ENCODE data around the gene HTR3A. TPM values are rescaled to one million over a fixed set of nuclear protein-coding genes. Genes with fewer than 3 reads are reported as not detected.
"Not testable (repeated sequence)": the region's sequence is repeated elsewhere in the genome, so short reads cannot be mapped to it uniquely, and the experiment has no call there.

The HTR3A gene
- 1 to 10 TPM in 1 of 3 donors, under 1 TPM in 2; 0.06 to 1.5 (median 0.56) TPM for polyA plus RNA-seq

- WGBS, 3 donors, result 13 to 40% (median 27%) methylated on average over 12 of the region's 12 CpGs
- no peak within 1 kb of the TSS for H3K27ac ChIP-seq (ENCODE audit: low read depth, low read length)
These were observed at the start of gene HTR3A for GRCh38 chr11:113974741-113975470. TSS of gene HTR3A (plus strand) at chr11:113975108. CDS start at chr11:113975326, 218 bp downstream.

DNA sequence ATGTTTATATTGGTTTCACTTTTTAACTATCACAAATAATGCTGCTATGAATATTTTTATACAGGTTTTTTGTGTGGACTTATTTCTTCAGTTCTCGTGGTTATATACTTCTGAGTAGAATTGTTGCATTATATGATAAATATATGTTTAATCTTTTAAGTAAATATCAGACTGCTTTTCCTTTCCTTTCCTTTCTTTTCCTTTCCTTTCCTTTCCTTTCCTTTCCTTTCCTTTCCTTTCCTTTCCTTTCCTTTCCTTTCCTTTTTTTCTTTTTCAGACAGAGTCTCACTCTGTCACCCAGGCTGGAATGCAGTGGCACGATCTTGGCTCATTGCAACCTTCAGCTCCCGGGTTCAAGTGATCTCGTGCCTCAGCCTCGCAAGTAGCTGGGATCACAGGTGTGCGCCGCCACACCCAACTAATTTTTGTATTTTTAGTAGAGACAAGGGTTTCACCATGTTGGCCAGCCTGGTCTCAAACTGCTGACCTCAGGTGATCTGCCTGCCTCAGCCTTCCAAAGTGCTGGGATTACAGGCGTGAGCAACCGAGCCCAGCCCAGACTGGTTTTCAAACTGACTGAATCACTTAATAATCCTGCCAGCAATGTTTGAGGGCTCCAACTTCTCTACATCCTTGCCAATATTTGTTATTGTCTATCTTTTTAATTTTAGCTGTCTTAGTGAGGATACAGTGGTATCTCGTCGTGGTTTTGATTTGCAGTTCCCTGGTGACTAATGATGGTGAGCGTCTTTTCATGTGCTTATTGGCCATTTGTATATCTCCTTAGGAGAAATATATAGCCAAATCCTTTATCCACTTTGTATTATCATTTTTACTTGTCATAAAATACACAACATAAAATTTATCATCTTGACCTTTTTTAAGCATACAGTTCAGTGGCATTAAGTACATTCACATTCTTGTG lies 48.4 kb upstream of the HTR3A start:
- no peak overlapping the region for H3K27ac ChIP-seq (ENCODE audit: low read depth, low read length)
- WGBS, 3 donors, result 67 to 75% (median 69%) methylated on average over 12 of the region's 12 CpGs

GRCh38 chr11:113928311-113928710 lies 46.6 kb upstream of the HTR3A start:
- WGBS, 3 donors, result 58 to 89% (median 71%) methylated on average over 5 of the region's 5 CpGs
- H3K27ac ChIP-seq (ENCODE audit: low read depth, low read length), result no peak overlapping the region

DNA sequence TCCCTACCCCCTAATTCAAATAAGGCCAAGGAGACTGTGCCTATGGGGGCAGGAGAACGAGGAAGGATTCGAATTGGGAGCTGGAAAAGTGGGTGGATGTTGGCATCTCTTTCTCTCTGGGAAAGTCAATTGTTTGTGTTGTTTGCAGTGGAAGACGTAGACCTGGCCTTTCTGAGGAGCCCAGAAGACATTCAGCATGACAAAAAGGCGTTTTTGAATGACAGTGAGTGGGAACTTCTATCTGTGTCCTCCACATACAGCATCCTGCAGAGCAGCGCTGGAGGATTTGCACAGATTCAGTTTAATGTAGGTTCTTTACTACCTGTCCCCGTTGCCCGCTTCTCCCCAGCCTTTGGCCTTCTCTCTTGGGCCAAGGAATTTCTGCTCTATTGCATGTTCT lies 42.1 kb upstream of the HTR3A start:
- 73 to 74% (median 73%) methylated on average over 7 of the region's 7 CpGs for WGBS, 3 donors
- H3K27ac ChIP-seq (ENCODE audit: low read depth, low read length), result no peak overlapping the region

GRCh38 chr11:113934193-113934592 lies 40.7 kb upstream of the HTR3A start:
- 91 to 96% (median 93%) methylated on average over 3 of the region's 3 CpGs for WGBS, 3 donors
- not testable (repeated sequence) for H3K27ac ChIP-seq (ENCODE audit: low read depth, low read length)

- WGBS, 3 donors, result 53 to 76% (median 71%) methylated on average over 4 of the region's 4 CpGs
- no peak overlapping the region for H3K27ac ChIP-seq (ENCODE audit: low read depth, low read length)
These were observed 40.1 kb upstream of the HTR3A start for GRCh38 chr11:113934761-113935160.

DNA sequence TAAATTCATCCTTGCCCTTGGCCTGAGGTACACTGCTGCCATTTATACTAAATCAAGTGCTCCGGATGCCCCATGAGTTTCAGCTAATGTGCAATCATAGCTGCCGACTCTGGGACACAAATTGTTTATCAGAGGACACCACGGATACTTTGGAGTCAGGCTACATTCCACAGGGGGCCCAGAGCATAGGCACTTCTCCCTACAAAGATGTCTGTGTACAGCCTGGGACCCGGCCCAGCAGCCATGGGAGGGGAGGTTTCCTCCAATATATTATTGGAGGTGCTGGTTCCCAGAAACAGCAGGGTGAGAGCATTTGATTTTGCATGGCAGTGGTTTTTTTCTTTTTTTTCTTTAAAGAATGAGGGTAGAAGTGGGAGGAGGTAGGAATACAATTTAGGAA lies 39.0 kb upstream of the HTR3A start:
- no peak overlapping the region for H3K27ac ChIP-seq (ENCODE audit: low read depth, low read length)
- WGBS, 3 donors, result 53 to 63% (median 60%) methylated on average over 4 of the region's 4 CpGs

DNA sequence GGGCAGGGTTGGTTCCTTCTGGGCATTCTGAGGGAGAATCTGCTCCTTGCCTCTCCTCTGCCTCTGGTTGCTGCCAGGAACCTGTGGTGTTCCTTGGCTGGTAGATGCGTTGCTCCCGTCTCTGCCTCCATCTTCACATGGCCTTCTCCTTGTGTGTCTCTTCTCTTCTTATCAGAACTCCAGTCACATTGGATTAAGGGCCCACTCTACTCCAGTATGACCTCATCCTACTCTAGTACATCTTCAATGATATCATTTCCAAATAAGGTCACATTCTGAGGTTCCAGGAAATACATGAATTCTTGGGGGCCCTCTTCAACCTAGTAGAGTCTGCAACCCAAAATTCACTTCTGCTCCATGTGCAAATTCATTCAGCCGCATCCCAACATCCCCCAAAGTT lies 37.0 kb upstream of the HTR3A start:
- H3K27ac ChIP-seq (ENCODE audit: low read depth, low read length), result no peak overlapping the region
- WGBS, 3 donors, result 63 to 91% (median 75%) methylated on average over 3 of the region's 3 CpGs

DNA sequence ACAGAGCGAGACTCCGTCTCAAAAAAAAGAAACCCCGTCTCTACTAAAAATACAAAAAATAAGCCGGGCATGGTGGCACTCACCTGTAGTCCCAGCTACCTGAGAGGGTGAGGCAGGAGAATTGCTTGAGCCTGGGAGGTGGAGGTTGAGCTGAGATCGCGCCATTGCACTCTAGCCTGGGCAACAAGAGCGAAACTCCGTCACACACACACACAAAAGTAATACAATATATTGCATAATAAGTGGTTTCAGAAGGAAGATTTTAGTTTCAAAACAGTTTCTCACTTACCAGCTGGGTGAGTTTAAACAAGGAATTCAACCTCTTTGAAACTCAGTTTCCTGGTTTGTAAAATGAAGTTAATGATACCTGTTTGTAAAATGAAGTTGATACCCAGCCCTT lies 32.7 kb upstream of the HTR3A start:
- no peak overlapping the region for H3K27ac ChIP-seq (ENCODE audit: low read depth, low read length)
- 75 to 94% (median 87%) methylated on average over 8 of the region's 8 CpGs for WGBS, 3 donors

DNA sequence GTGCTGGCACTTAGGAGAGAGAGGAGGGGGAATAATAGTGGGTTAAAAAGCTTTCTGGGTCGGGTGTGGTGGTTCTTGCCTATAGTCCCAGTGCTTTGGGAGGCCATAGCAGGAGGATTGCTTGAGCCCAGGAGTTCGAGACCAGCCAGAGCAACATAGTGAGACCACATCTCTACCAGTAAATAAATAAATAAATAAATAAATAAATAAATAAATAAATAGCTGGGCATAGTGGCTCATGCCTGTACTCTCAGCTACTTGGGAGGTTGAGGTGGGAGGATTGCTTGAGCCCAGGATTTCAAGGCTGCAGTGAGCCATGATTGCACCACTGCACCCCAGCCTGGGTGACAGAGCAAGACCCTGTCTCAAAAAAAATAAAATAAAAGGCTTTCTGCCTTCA lies 28.7 kb upstream of the HTR3A start:
- H3K27ac ChIP-seq (ENCODE audit: low read depth, low read length), result not testable (repeated sequence)
- 67 to 89% (median 85%) methylated on average over 2 of the region's 2 CpGs for WGBS, 3 donors

DNA sequence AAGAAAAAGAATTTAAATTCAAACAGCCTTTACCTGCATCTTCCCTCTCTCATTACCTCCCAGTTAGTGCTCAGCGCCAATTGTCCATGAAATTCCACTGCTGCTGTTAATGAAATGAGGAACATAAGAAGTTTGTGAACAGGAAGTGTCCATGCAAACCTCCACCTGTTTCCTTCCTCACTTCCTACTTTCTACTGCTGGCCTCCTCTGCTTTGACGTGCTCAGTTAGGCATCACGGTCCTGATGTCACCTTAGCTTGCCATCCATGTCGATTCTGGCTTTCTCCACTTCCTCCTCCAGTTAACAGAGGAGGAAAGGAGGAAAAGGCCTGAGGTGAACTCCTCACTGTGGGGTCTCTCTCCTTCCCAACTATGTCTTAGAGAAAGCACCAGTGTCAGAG lies 26.9 kb upstream of the HTR3A start:
- WGBS, 3 donors, result 37 to 69% (median 54%) methylated on average over 4 of the region's 4 CpGs
- H3K27ac ChIP-seq (ENCODE audit: low read depth, low read length), result no peak overlapping the region

DNA sequence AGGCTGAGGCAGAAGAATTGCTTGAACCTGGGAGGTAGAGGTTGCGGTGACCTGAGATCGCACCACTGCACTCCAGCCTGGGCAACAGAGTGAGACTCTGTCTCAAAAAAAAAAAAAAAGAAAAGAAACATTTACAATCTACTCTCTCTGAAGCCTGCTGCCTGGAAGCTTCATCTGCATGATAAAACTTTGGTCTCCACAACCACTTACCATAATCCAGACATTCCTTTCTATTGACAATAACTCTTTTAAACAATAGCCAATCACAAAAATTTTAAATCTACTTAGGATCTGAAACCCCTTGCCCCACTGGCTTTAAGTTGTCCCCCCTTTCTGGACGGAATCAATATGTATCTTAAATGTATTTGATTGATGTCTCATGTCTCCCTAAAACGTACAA lies 25.0 kb upstream of the HTR3A start:
- H3K27ac ChIP-seq (ENCODE audit: low read depth, low read length), result no peak overlapping the region
- WGBS, 3 donors, result 34 to 91% (median 81%) methylated on average over 2 to 4 of the region's 4 CpGs

DNA sequence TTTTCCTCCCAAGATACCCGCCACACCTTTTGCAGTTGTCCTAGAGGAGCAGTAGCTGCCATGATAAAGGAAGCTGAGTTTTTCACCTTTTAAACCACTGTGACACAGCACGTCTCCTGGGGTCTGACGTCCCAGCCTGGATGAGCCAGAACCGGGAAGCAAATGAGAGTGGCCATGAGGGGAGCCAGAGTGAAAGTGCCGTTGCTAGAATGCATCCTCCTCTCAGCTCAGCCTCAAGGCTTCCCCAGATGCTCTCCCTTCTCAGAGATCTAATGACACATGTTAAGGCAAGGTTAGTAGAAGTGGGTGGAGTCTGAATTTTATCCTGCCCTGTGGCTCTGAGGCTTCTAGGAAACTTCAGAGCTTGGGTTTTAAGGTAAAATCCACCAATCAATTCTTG lies 23.4 kb upstream of the HTR3A start:
- WGBS, 3 donors, result 37 to 46% (median 39%) methylated on average over 5 of the region's 5 CpGs
- H3K27ac ChIP-seq (ENCODE audit: low read depth, low read length), result no peak overlapping the region

GRCh38 chr11:113952070-113952469 lies 22.8 kb upstream of the HTR3A start:
- 37 to 54% (median 42%) methylated on average over 10 of the region's 10 CpGs for WGBS, 3 donors
- no peak overlapping the region for H3K27ac ChIP-seq (ENCODE audit: low read depth, low read length)

DNA sequence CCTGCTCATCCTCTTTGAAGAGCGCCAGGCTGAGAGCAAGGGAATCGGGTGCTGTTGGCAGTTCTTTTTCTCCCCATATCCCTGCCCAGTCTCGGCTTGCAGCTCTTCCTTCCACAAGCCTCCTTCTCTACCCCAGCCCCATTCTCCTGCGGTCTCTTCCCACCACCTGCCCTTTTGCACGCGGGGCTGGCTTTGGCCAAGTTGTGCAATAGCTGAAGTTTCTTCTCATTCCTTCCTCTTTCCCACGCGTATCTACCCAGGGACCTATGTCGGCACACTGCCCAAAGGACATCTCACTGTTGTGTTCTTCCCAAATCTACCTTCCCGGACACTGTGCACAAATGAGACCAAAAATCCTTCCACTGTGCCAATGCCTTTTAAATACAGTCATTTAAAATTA lies 22.3 kb upstream of the HTR3A start:
- WGBS, 3 donors, result 52 to 76% (median 60%) methylated on average over 10 of the region's 10 CpGs
- H3K27ac ChIP-seq (ENCODE audit: low read depth, low read length), result no peak overlapping the region

DNA sequence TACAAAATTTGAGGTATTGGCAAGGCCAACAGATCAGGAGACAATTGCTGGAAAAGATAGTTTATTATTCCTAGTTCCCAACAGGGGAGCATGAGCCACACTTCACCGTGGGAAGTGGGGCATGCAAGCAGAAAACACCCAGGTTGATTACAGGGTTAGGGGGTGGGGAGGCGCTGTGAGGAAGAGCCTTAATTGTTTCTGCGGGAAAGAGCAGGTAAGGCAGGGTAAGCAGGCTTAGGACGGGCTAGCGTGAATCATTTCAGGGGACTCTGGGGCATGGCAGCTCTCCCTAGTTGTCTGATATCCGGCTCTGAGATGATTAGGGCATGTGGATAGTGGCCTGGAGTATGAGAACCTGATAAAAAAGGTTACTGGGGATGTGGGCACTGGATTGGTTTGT lies 20.7 kb upstream of the HTR3A start:
- H3K27ac ChIP-seq (ENCODE audit: low read depth, low read length), result no peak overlapping the region
- 54 to 69% (median 58%) methylated on average over 6 of the region's 6 CpGs for WGBS, 3 donors

- H3K27ac ChIP-seq (ENCODE audit: low read depth, low read length), result no peak overlapping the region
- WGBS, 3 donors, result 56 to 73% (median 69%) methylated on average over 9 of the region's 9 CpGs
These were observed 17.9 kb upstream of the HTR3A start for GRCh38 chr11:113956986-113957385.

DNA sequence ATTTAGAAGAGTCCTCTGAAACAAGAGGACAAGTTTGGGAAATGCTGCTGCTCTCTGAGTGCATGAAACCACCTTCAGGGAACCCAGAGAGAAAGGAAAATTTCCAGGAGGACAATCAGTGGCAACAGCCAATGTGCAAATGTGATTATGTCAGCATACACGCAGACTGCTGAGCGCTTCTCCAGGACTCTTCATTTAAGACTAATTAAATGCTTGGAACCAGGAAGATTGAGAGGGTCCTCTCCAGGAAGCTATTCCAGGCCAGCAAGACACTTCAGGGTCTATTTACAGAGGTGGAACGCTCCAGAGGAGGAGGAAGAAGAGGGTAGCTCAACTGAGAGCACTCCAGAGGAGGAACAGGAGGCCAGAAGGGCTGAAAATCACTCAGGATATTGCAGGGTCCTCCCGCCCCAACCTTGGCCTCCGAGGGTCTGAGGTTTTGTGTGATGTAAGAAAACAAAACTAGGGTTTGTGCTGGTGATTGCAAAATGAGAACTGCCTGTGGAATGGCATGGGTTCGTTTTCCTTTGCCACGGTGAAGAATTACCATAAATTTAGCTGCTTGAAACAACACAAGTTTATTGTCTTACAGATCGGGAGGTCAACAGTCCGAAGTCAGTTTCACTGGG lies 14.1 kb upstream of the HTR3A start:
- WGBS, 3 donors, result 45 to 70% (median 49%) methylated on average over 9 of the region's 9 CpGs
- H3K27ac ChIP-seq (ENCODE audit: low read depth, low read length), result no peak overlapping the region

- H3K27ac ChIP-seq (ENCODE audit: low read depth, low read length), result no peak overlapping the region
- 53 to 75% (median 55%) methylated on average over 1 of the region's 1 CpG for WGBS, 3 donors
These were observed 7.5 kb upstream of the HTR3A start for GRCh38 chr11:113967361-113967760.
